ENCODE data around the gene SLFN12.

Gene SLFN12

Small RNA genes within 50 kb of the gene (small RNA-seq; reads per million reads assigned to genes)
- gene AC060766.3: 0 reads per million in 2 experiments
- gene AC060766.5: 0 reads per million in 2 experiments

Data from SK-N-DZ (cell line).